GM21515 (cell line): Measurements from ENCODE around the gene NEBL.

ENCODE experiments used
- ATAC-seq: cut with Tn5 transposase; IDR thresholded peaks from one replicate; pipeline ENCODE4 v1.9.1; 2021; ENCODE audit not compliant: unreplicated experiment

The NEBL gene

GRCh38 chr10:20797290-20797689 is 99.8 kb downstream of the NEBL start:
- no peak for ATAC-seq

- no peak for ATAC-seq
These were observed 101.7 kb downstream of the NEBL start for GRCh38 chr10:20795391-20795790.

- ATAC-seq: no peak
These were observed 111.9 kb downstream of the NEBL start for GRCh38 chr10:20785174-20785573.

- ATAC-seq: no peak
These were observed 118.9 kb downstream of the NEBL start for GRCh38 chr10:20778008-20778757.

- no peak for ATAC-seq
These were observed 120.6 kb downstream of the NEBL start for GRCh38 chr10:20776384-20777118.

GRCh38 chr10:20771051-20771450 is 126.1 kb downstream of the NEBL start:
- ATAC-seq: no peak

GRCh38 chr10:20769481-20769880 is 127.6 kb downstream of the NEBL start:
- no peak for ATAC-seq

GRCh38 chr10:20768843-20769242 is 128.3 kb downstream of the NEBL start:
- no peak for ATAC-seq

- ATAC-seq: no peak
These were observed 130.1 kb downstream of the NEBL start for GRCh38 chr10:20767028-20767427.

- no peak for ATAC-seq
These were observed 132.0 kb downstream of the NEBL start for GRCh38 chr10:20765066-20765465.

- ATAC-seq: no peak
These were observed 136.7 kb downstream of the NEBL start for GRCh38 chr10:20760460-20760859.

- no peak for ATAC-seq
These were observed 148.6 kb downstream of the NEBL start for GRCh38 chr10:20748551-20748950.

GRCh38 chr10:20747782-20748181 is 149.3 kb downstream of the NEBL start:
- no peak for ATAC-seq

- no peak for ATAC-seq
These were observed 150.3 kb downstream of the NEBL start for GRCh38 chr10:20746856-20747255.

- ATAC-seq: no peak
These were observed 151.3 kb downstream of the NEBL start for GRCh38 chr10:20745556-20746375.

- ATAC-seq: no peak
These were observed 152.3 kb downstream of the NEBL start for GRCh38 chr10:20744821-20745220.

GRCh38 chr10:20743942-20744341 is 153.2 kb downstream of the NEBL start:
- ATAC-seq: no peak

- ATAC-seq: no peak
These were observed 154.2 kb downstream of the NEBL start for GRCh38 chr10:20742737-20743541.

GRCh38 chr10:20740120-20740519 is 157.0 kb downstream of the NEBL start:
- no peak for ATAC-seq

- ATAC-seq: no peak
These were observed 160.0 kb downstream of the NEBL start for GRCh38 chr10:20737107-20737506.
